Embryonic facial prominence (tissue), 1 donor: ENCODE results near the gene FMNL2.

Source experiments
- DNase-seq: peaks from one replicate; pipeline ENCODE4 v3.0.0-alpha.2; 2016; ENCODE audit errors: extremely low spot score

Gene FMNL2

GRCh38 chr2:152553518-152553917 lies 218.5 kb downstream of the FMNL2 start:
- no peak for DNase-seq

DNA sequence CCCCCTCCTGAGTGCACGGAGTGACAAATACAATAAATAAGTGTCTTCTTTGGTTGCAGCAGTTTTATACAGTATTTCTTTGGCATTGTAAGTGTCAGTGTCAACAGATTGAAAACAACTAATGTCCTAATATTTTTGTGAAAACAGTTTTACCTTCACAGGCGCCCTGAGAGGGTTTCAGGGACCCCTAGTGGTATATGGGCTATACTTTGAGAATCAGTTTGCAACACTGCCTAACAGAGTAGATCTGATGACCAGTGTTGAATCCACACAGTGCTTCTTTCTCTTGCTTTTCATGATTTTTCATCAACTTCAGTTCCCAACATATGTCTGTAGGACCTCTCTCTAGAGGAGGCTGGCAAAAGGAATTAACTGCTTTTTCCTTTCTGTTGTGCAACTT lies 220.1 kb downstream of the FMNL2 start:
- no peak for DNase-seq

DNA sequence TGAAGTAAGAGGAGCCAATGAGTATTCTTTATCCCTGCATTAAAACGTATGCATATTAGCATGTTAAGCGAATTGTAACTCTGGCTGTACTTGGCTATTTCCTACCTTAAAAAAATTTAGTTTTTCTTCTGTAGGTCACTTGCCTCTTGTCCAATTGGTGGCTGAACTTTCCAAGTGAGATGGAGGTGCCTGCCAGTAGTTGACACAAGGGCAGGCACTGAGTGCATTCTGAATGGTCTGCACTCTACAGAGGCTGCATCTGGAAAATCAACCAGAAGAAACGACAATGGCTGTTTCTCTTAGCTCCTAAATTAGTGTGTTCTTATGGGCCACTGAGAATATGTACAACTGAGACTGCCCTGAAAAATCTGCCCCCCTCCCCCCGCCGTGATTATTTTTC lies 221.5 kb downstream of the FMNL2 start:
- no peak for DNase-seq

DNA sequence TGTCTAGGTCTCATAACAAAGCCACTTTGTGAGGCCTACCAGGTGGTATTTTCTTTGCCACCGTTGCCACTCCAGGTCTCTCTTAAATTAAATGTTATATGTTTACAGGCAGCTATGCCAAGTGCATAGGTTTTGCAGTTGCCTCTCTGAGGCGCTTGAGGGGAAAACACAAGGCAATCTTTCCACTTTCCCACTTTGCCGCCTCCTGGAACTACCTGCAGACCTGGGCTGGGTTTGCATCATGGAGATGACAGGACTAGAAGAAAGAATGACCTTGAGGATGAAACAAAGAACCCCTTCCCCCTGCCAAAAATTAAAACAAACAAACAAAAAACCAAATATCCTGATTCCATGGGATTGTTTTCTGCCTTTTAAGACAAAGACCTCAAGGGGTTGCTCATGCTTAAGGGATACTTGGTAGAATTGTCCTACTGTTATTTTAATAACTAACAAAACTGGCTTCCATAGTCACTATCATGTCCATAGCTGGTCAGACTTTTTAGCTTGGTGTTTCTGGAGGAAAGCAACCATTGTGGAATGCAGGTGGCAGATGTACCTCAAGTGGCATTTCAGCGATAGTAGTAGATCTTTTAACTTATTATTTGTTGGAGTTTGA lies 222.4 kb downstream of the FMNL2 start:
- no peak for DNase-seq

- DNase-seq: peak; percentile 72
Measured at GRCh38 chr2:152558158-152558984, 223.4 kb downstream of the FMNL2 start.

DNA sequence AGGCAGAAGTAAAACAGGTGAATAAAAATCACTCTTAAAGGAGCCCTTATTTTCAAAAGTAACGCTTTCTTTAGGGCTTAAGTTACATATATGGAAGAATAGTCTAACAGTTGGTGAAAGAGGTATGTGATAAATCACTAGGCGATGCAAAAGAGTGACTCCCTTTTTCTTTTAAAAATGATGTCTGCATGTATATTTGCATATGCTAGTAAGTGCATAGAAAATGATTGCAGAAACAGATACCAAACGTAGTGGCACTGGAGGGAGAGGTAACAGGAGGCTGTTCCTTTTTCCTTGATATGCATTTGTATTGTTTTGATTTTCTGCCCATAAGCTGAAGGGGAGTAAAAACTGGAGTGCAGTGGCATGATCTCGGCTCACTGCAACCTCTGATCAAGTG lies 224.0 kb downstream of the FMNL2 start:
- DNase-seq: no peak

- peak; percentile 70 for DNase-seq
Measured at GRCh38 chr2:152560166-152560565, 225.2 kb downstream of the FMNL2 start.

GRCh38 chr2:152560873-152561595 lies 226.1 kb downstream of the FMNL2 start:
- DNase-seq: no peak

DNA sequence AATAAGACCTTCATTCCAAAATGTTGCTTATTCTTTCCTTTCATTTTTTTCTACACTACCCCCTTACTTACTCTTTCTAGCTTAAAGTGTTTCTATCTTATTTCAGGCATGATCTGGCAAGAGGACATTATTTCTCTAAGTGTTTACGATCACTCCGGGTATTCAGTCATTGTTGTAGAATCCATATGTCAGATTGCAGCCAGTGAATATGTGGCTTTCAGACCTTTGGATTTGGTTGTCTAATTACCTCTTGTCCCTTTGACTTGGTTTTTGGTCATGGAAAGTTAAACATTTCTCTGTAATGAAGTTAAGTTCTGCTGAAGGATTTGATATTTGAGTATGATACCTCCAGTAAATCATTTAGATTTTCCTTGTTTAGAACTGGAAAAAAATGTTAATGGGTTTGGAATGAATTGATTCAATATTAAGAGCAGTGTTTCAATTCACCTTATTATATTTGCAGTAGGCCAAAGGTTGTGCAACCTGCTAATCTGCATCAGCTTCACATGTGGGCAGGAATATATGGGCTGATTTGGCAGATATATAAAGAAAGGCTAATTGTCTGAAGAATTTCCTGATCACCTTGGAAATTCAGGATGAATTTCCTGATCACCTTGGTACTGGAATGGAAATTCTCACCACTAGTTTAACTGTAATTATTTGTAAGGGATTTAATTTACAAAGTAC lies 227.4 kb downstream of the FMNL2 start:
- DNase-seq: no peak

GRCh38 chr2:152563764-152564163 lies 228.8 kb downstream of the FMNL2 start:
- DNase-seq: no peak

DNA sequence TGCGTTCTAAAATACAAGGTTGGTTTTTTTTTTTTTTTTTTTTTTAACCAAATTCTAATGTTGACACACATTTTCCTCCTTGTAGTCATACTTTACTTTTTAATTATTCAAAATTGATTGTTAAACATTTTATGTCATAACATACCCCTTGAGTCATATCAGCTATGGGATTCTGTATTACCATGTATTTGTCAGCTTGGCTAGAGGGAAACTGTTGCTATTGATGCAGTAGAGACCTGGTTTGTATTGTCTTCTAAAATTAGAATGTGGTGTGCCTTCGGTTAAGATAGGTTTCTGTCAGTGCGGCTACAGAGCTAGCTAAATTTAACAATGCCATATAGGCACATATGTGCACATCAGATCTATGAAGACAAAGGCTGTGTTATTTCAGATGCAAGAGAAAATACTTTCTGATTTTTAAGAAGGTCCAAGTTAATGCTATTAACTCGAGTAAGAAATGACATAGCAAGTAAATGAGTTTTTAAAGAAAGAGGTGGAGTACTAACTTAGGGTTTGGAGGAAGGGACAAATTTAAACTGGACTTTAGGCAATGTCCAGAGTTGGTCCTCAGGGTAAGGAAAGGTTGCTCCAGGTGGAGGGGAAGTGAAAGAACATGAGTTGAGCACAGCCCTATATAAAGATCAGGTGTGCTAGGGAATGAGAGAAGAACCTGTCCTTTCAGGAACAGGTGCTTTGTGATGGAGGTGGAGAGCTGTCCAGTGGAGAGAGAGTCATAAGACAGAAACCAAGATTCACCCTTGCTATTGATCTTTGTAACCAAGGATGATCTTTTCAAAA lies 230.0 kb downstream of the FMNL2 start:
- no peak for DNase-seq

- no peak for DNase-seq
Measured at GRCh38 chr2:152565884-152566727, 231.1 kb downstream of the FMNL2 start.

GRCh38 chr2:152566728-152567069 lies 231.7 kb downstream of the FMNL2 start:
- no peak for DNase-seq

DNA sequence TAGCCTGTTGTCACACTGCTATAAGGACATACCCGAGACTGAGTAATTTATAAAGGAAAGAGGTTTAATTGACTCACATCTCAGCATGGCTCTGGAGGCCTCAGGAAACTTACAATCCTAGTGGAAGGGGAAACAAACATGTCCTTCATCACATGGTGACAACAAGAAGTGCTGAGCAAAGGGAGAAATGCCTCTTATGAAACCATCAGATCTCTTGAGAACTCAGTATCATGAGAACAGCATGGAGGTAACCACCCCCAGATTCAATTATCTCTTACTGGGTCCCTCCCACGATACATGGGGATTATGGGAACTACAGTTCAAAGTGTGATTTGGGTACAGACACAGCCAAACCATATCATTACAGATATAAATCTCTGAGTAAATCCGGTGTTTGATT lies 233.6 kb downstream of the FMNL2 start:
- DNase-seq: no peak

- no peak for DNase-seq
Measured at GRCh38 chr2:152569186-152569585, 234.2 kb downstream of the FMNL2 start.

DNA sequence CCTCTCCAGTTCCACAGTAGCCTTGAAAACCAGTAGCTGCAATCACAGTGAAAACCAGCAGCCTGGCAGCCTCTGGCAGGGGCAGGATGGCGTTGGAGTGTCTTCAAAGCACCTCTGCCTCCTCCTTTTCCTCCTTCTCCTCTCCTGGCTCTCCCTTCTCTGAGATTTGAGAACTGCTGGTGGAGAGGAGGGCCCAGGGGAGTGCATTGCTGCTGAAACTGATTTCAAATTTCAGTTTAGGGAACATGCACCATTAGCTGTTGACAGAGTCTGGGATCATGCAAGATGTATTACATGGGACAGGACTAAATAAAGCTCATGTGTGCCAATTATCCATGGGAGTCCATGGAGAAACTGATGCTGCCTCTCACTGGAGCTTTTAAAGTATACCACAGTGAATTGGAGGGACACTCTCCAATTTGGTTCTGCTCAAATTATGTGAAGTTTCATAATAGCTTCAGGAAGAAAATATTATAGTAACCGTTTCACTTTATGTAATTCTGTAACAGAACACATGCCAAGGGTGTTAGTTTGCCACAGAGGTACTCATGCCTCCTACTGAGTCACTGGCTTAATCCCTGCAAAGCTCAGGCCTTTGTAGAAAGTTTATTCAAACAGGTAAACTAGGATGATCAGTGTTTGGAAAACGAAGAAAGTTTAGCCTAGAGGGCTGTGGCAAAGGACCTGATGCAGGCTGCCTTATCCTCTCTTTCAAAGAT lies 236.2 kb downstream of the FMNL2 start:
- no peak for DNase-seq

DNA sequence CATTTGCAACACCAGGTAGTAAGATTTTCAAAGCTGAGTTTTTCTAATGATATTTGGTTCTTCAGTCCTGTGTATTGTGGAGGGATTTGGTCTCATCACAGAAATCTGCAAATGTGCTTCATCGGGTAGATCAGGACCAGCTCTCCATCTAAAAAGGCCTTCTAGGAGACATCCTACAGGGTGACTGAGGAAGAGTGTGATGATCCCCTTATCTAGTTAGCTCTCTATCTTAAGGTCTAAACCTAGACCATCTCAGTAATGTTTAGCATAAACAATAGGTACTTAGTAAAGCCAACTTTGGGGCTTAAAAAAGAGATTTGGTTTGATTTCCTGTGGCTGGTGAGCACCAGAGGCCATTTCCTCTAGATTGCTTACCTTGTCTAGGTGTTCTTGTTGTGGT lies 237.1 kb downstream of the FMNL2 start:
- no peak for DNase-seq

GRCh38 chr2:152573168-152573567 lies 238.2 kb downstream of the FMNL2 start:
- DNase-seq: no peak

- no peak for DNase-seq
Measured at GRCh38 chr2:152577579-152577978, 242.6 kb downstream of the FMNL2 start.

DNA sequence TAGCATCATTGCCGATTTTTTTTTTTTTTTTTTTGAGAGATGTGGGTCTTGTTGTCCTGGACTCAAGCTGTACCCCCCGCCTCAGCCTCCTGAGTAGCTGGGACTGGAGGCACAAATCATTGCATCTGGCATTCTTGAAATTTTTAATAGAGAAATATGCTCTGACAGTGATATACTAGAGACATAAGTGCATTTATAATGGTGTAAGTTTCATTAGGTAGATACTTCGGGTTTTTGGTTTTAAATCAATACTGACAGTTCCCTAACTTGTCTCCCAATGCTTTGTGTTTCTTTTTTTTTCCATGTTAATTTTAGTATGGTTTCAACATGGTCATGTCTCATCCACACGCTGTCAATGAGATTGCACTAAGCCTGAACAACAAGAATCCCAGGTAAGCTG lies 243.6 kb downstream of the FMNL2 start:
- no peak for DNase-seq
